HCT116 (cell line): ENCODE measurements around the gene UPB1. TPM values are rescaled to one million over a fixed set of nuclear protein-coding genes. Genes with fewer than 3 reads are reported as not detected.

ENCODE experiments used
- ATAC-seq: fragments of 200-7000 bp; cut with Tn5 transposase; 2 replicates; pipeline ENCODE4 v1.9.1; 2020; ENCODE audit warnings: mild to moderate bottlenecking, moderate library complexity
- BruUV-seq: library from RNA; stranded (reverse); fragments of 400-500 nt; replicated peaks from 2 replicates; lab custom pipeline; 2021; lab: Mats Ljungman, UMichigan
- CTCF ChIA-PET: fragments of 300-600 bp; sonication (Branson Sonifier 250); formaldehyde crosslinking; loops from one replicate; lab custom pipeline; 2021; ENCODE audit warnings: antibody characterized with exemption; lab: Charles Lee
- POLR2A ChIA-PET: fragments of 300-600, 350-600 bp; sonication (Branson Sonifier 250); formaldehyde crosslinking; loops from one replicate; lab custom pipeline; 2021; ENCODE audit warnings: antibody characterized with exemption; lab: Charles Lee
- RAD21 ChIA-PET, 2 experiments: fragments of 300-600 bp; sonication (Branson Sonifier 250); formaldehyde crosslinking; loops; one replicate each; lab custom pipeline; 2023; ENCODE audit warnings: low total read pairs in 2 of 2; ENCODE audit not compliant: uncharacterized antibody in 2 of 2, unreplicated experiment in 2 of 2, low non-redundant PET in 1 of 2; lab: Charles Lee
- DNase-seq: peaks from one replicate; pipeline ENCODE4 v3.0.0-alpha.2; 2010; ENCODE audit warnings: low read depth, low spot score
- H2AFZ ChIP-seq: fragments of 200-600 bp; shearing (Covaris generic), sonication (generic); 2 replicates; pipeline ENCODE4 v1.6.1; 2017; ENCODE audit warnings: low read depth, mixed run types, mixed read lengths, antibody characterized with exemption, low read length; ENCODE audit not compliant: poor library complexity, severe bottlenecking
- H3K27ac ChIP-seq: 2 replicates; pipeline ENCODE4 v1.5.1; 2012; ENCODE audit warnings: low read depth, low read length
- H3K27me3 ChIP-seq: fragments of 200-600 bp; sonication (generic); 2 replicates; pipeline ENCODE4 v1.6.1; 2016; ENCODE audit warnings: mixed run types, low read length, mixed read lengths; ENCODE audit not compliant: insufficient read depth
- H3K36me3 ChIP-seq, 2 experiments: fragments of 200-500 bp in 1 of 2; fragments of 200-600 bp in 1 of 2; sonication (Bioruptor generic) in 1 of 2; sonication (generic) in 1 of 2; 2 replicates each; pipeline versions ENCODE4 v1.5.1 to v1.6.1; 2014 to 2016; ENCODE audit warnings: low read length in 2 of 2, inconsistent platforms in 1 of 2, mixed read lengths in 1 of 2, mixed run types in 1 of 2; ENCODE audit not compliant: insufficient read depth in 2 of 2, control insufficient read depth in 1 of 2
- H3K4me1 ChIP-seq, 2 experiments: fragments of 200-600 bp in 1 of 2; sonication (generic) in 1 of 2; 2 replicates each; pipeline versions ENCODE4 v1.5.1 to v1.6.1; 2012 to 2017; ENCODE audit warnings: low read length in 2 of 2, inconsistent platforms in 1 of 2, mild to moderate bottlenecking in 1 of 2, mixed read lengths in 1 of 2, mixed run types in 1 of 2, moderate library complexity in 1 of 2; ENCODE audit not compliant: insufficient read depth in 2 of 2, control insufficient read depth in 1 of 2
- H3K4me2 ChIP-seq: fragments of 200-600 bp; sonication (generic); 2 replicates; pipeline ENCODE4 v1.6.1; 2017; ENCODE audit warnings: mixed run types, low read length, mixed read lengths
- H3K4me3 ChIP-seq, 2 experiments: fragments of 200-600 bp in 1 of 2; sonication (generic) in 1 of 2; replicated peaks in 1 of 2; 2 replicates each; pipeline ENCODE4 v1.5.1; 2011 to 2016; ENCODE audit warnings: low read length in 2 of 2, control low read depth in 1 of 2, low read depth in 1 of 2, mild to moderate bottlenecking in 1 of 2, mixed read lengths in 1 of 2, mixed run types in 1 of 2
- H3K79me2 ChIP-seq: fragments of 200-600 bp; sonication (generic); 2 replicates; pipeline ENCODE4 v1.6.1; 2017; ENCODE audit warnings: mild to moderate bottlenecking, mixed run types, low read length, moderate library complexity, mixed read lengths; ENCODE audit not compliant: insufficient read depth
- H3K9ac ChIP-seq: fragments of 200-600 bp; sonication (generic); 2 replicates; pipeline ENCODE4 v1.6.1; 2016; ENCODE audit warnings: low read length, mixed read lengths
- H3K9me2 ChIP-seq: fragments of 200-600 bp; sonication (generic), shearing (Covaris generic); 2 replicates; pipeline ENCODE4 v1.6.1; 2017; ENCODE audit warnings: mixed run types, mild to moderate bottlenecking, moderate library complexity; ENCODE audit not compliant: insufficient read depth
- H3K9me3 ChIP-seq, 2 experiments: fragments of 200-500 bp in 1 of 2; fragments of 200-600 bp in 1 of 2; sonication (Bioruptor generic) in 1 of 2; sonication (generic) in 1 of 2; 2 replicates each; pipeline ENCODE4 v1.6.1; 2014 to 2017; ENCODE audit warnings: low read length in 2 of 2, mixed read lengths in 2 of 2, inconsistent platforms in 1 of 2, low read depth in 1 of 2, mild to moderate bottlenecking in 1 of 2, mixed run types in 1 of 2, moderate library complexity in 1 of 2; ENCODE audit not compliant: control insufficient read depth in 1 of 2, insufficient read depth in 1 of 2
- H4K20me1 ChIP-seq: fragments of 200-600 bp; sonication (generic), shearing (Covaris generic); 2 replicates; pipeline ENCODE4 v1.6.1; 2017; ENCODE audit warnings: mixed run types, mild to moderate bottlenecking, moderate library complexity; ENCODE audit not compliant: insufficient read depth
- CBX3 ChIP-seq: IDR thresholded peaks from 2 replicates; pipeline ENCODE4 v1.6.1; 2012; ENCODE audit warnings: low read depth
- CEBPB ChIP-seq: IDR thresholded peaks from 2 replicates; pipeline ENCODE4 v1.6.1; 2012; ENCODE audit warnings: low read depth
- EGR1 ChIP-seq: IDR thresholded peaks from 2 replicates; pipeline ENCODE4 v1.6.1; 2012; ENCODE audit warnings: low read depth
- EZH2 ChIP-seq: fragments of 200-600 bp; sonication (generic); IDR thresholded peaks from 2 replicates; pipeline ENCODE4 v1.6.1; 2017; ENCODE audit warnings: antibody characterized with exemption, mixed run types
- FOSL1 ChIP-seq: IDR thresholded peaks from 2 replicates; pipeline ENCODE4 v1.6.1; 2012; ENCODE audit warnings: low read depth
- JUND ChIP-seq: IDR thresholded peaks from 2 replicates; pipeline ENCODE4 v1.6.1; 2012
- POLR2A ChIP-seq: IDR thresholded peaks from 2 replicates; pipeline ENCODE4 v1.7.0; 2011; ENCODE audit warnings: borderline replicate concordance; ENCODE audit not compliant: insufficient read depth, insufficient read length; ENCODE audit errors: extremely low read depth
- RAD21 ChIP-seq: IDR thresholded peaks from 2 replicates; pipeline ENCODE4 v1.6.1; 2012; ENCODE audit warnings: low read depth, mild to moderate bottlenecking
- SIN3A ChIP-seq: IDR thresholded peaks from 2 replicates; pipeline ENCODE4 v1.6.1; 2012; ENCODE audit warnings: low read depth
- SP1 ChIP-seq: IDR thresholded peaks from 2 replicates; pipeline ENCODE4 v1.6.1; 2012; ENCODE audit warnings: low read depth
- SRF ChIP-seq: IDR thresholded peaks from 2 replicates; pipeline ENCODE4 v1.6.1; 2012; ENCODE audit warnings: low read depth
- ZFX ChIP-seq: fragments of 450-650 bp; IDR thresholded peaks from 2 replicates; pipeline ENCODE4 v1.6.1; 2017
- ZNF274 ChIP-seq: fragments of 200-500 bp; sonication (Bioruptor generic); IDR thresholded peaks from 2 replicates; pipeline ENCODE4 v1.6.1; 2014; ENCODE audit warnings: mild to moderate bottlenecking, low read depth, low read length, inconsistent platforms
- intact Hi-C: fragments of 100-400 bp; cut with micrococcal nuclease; formaldehyde crosslinking; loops from 2 replicates; pipeline ENCODE4 v1.10.0; 2022
- total RNA-seq: library from RNA; stranded (reverse); gene quantifications from one replicate; pipeline ENCODE4 v1.2.1, GENCODE V29; 2021; ENCODE audit not compliant: unreplicated experiment
- TF ChIP-seq, protein P1 (sequence below), 3 experiments: fragments of 200-600 bp in 1 of 3; sonication (generic) in 1 of 3; IDR thresholded peaks in 2 of 3; conservative IDR thresholded peaks in 1 of 3; 2 replicates each; pipeline ENCODE4 v1.5.1; 2012 to 2017; ENCODE audit warnings: low read depth in 2 of 3, low read length in 2 of 3, antibody characterized with exemption in 1 of 3, borderline replicate concordance in 1 of 3, control low read depth in 1 of 3, mild to moderate bottlenecking in 1 of 3, mixed read lengths in 1 of 3, mixed run types in 1 of 3, moderate library complexity in 1 of 3; ENCODE audit not compliant: insufficient read depth in 1 of 3
- TF ChIP-seq, protein P2 (sequence below): IDR thresholded peaks from 2 replicates; pipeline ENCODE4 v1.6.1; 2012
- TF ChIP-seq, protein P3 (sequence below): IDR thresholded peaks from 2 replicates; pipeline ENCODE4 v1.6.1; 2012
- TF ChIP-seq, protein P4 (sequence below): IDR thresholded peaks from 2 replicates; pipeline ENCODE4 v1.6.1; 2012; ENCODE audit warnings: low read depth
- TF ChIP-seq, protein P5 (sequence below): IDR thresholded peaks from 2 replicates; pipeline ENCODE4 v1.6.1; 2011; ENCODE audit warnings: mild to moderate bottlenecking, low read length, moderate library complexity; ENCODE audit not compliant: insufficient replicate concordance; ENCODE audit errors: extremely low read depth

UPB1 gene
- total RNA-seq, 1 experiment from 2014 or later: 0.27 TPM

DNA sequence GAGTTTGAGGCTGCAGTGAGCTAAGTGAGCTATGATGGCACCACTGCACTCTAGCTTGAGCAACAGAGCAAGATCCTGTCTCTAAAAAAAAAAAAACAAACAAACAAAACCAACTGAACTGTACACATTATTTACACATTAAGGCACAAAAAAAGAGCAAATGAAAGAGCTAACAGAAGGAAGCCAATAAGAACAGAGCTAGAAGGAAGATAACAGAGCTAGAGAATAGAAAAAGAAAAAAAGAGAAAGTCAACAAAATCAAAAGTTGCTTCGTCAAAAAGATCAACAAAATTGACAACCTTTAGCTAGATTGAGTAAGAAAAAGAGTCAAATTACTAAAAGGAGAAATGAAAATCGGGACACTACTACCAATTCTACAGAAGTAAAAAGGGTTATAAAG, 34.8 kb downstream of the UPB1 start:
- DNase-seq: no peak
- H3K4me2 ChIP-seq: no peak overlapping the region
- H3K79me2 ChIP-seq: no peaks in the 10 kb centered on the region
- peaks cover 2 to 8% of the 10 kb centered on the region in 2 experiments; a peak in 2 of 4 replicates for H3K4me1 ChIP-seq
- no peaks in the 10 kb centered on the region for H3K9me2 ChIP-seq
- no peaks in the 10 kb centered on the region for H4K20me1 ChIP-seq
- TF ChIP-seq CBX3: no peak
- TF ChIP-seq ZNF274: no peak
- TF ChIP-seq, protein P1, sequence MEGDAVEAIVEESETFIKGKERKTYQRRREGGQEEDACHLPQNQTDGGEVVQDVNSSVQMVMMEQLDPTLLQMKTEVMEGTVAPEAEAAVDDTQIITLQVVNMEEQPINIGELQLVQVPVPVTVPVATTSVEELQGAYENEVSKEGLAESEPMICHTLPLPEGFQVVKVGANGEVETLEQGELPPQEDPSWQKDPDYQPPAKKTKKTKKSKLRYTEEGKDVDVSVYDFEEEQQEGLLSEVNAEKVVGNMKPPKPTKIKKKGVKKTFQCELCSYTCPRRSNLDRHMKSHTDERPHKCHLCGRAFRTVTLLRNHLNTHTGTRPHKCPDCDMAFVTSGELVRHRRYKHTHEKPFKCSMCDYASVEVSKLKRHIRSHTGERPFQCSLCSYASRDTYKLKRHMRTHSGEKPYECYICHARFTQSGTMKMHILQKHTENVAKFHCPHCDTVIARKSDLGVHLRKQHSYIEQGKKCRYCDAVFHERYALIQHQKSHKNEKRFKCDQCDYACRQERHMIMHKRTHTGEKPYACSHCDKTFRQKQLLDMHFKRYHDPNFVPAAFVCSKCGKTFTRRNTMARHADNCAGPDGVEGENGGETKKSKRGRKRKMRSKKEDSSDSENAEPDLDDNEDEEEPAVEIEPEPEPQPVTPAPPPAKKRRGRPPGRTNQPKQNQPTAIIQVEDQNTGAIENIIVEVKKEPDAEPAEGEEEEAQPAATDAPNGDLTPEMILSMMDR (IDR thresholded peaks at IDR 0.05 in 2 of 3, conservative IDR thresholded peaks at IDR 0.05 in 1 of 3; ENCODE audit: borderline replicate concordance in 1 of 3, insufficient read depth in 1 of 3, low read depth in 2 of 3, low read length in 2 of 3): no peak
- TF ChIP-seq SIN3A: no peak
- TF ChIP-seq RAD21: no peak
- no peak for TF ChIP-seq EZH2
- no peak for TF ChIP-seq FOSL1
- TF ChIP-seq CEBPB: no peak
- TF ChIP-seq ZFX: no peak
- no peak for TF ChIP-seq SP1
- TF ChIP-seq, protein P2, sequence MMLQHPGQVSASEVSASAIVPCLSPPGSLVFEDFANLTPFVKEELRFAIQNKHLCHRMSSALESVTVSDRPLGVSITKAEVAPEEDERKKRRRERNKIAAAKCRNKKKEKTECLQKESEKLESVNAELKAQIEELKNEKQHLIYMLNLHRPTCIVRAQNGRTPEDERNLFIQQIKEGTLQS: no peak
- TF ChIP-seq, protein P3, sequence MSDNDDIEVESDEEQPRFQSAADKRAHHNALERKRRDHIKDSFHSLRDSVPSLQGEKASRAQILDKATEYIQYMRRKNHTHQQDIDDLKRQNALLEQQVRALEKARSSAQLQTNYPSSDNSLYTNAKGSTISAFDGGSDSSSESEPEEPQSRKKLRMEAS: no peak
- TF ChIP-seq, protein P4, sequence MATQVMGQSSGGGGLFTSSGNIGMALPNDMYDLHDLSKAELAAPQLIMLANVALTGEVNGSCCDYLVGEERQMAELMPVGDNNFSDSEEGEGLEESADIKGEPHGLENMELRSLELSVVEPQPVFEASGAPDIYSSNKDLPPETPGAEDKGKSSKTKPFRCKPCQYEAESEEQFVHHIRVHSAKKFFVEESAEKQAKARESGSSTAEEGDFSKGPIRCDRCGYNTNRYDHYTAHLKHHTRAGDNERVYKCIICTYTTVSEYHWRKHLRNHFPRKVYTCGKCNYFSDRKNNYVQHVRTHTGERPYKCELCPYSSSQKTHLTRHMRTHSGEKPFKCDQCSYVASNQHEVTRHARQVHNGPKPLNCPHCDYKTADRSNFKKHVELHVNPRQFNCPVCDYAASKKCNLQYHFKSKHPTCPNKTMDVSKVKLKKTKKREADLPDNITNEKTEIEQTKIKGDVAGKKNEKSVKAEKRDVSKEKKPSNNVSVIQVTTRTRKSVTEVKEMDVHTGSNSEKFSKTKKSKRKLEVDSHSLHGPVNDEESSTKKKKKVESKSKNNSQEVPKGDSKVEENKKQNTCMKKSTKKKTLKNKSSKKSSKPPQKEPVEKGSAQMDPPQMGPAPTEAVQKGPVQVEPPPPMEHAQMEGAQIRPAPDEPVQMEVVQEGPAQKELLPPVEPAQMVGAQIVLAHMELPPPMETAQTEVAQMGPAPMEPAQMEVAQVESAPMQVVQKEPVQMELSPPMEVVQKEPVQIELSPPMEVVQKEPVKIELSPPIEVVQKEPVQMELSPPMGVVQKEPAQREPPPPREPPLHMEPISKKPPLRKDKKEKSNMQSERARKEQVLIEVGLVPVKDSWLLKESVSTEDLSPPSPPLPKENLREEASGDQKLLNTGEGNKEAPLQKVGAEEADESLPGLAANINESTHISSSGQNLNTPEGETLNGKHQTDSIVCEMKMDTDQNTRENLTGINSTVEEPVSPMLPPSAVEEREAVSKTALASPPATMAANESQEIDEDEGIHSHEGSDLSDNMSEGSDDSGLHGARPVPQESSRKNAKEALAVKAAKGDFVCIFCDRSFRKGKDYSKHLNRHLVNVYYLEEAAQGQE: no peak
- TF ChIP-seq, protein P5, sequence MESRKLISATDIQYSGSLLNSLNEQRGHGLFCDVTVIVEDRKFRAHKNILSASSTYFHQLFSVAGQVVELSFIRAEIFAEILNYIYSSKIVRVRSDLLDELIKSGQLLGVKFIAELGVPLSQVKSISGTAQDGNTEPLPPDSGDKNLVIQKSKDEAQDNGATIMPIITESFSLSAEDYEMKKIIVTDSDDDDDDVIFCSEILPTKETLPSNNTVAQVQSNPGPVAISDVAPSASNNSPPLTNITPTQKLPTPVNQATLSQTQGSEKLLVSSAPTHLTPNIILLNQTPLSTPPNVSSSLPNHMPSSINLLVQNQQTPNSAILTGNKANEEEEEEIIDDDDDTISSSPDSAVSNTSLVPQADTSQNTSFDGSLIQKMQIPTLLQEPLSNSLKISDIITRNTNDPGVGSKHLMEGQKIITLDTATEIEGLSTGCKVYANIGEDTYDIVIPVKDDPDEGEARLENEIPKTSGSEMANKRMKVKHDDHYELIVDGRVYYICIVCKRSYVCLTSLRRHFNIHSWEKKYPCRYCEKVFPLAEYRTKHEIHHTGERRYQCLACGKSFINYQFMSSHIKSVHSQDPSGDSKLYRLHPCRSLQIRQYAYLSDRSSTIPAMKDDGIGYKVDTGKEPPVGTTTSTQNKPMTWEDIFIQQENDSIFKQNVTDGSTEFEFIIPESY: no peak
- no peak for TF ChIP-seq SRF
- TF ChIP-seq JUND: no peak
- TF ChIP-seq EGR1: no peak
- no peak for TF ChIP-seq POLR2A
- TF ChIP-seq, all 23 proteins: peak for 0
- Histone ChIP-seq H3K27ac (no peak overlapping the region), H3K36me3 (no peaks in the 10 kb centered on the region), H3K4me3 (no peak overlapping the region), H2AFZ (no peak overlapping the region), H3K9me3 (no peaks in the 10 kb centered on the region), H3K9ac (no peak overlapping the region), H3K27me3 (no peaks in the 10 kb centered on the region)
- no TSS peak for BruUV-seq
- POLR2A ChIA-PET: no interaction called here
- no peak for ATAC-seq
- CTCF ChIA-PET: interaction anchor here (1.1 to 1.5 kb wide), 2 partner anchors 27 to 372 kb away, joined by 3 read pairs; no protein-coding TSS in a partner anchor
- intact Hi-C loops: loop anchor here (5.0 to 10.0 kb wide), 3 partner anchors 258 to 545 kb away; partner anchors contain the start of genes GSTT2, SPECC1L and SUSD2
- RAD21 ChIA-PET: no interaction called here
